ENCODE data around the gene OTUD7B. TPM values are rescaled to one million over a fixed set of nuclear protein-coding genes. Genes with fewer than 3 reads are reported as not detected.
A peak's percentile ranks its signal among the peaks of the same experiment; 100 is the strongest.

The OTUD7B gene
- total and polyA plus RNA-seq, 9 of the 15 experiments (the other 6 are each of a cell fraction or from before 2014, with no cell fraction given): 0.96 to 18.8 (median 7.4) TPM

GRCh38 chr1:149915429-149916192 is 94.9 kb downstream of the OTUD7B start:
- CTCF ChIA-PET (ENCODE audit: low intra/inter-chr PET ratio): no interaction called here
- intact Hi-C loops (cut with micrococcal nuclease): no loop called here
- peak overlapping the region; percentile 50 for H3K4me2 ChIP-seq (ENCODE audit: insufficient read depth, low read length)
- TF ChIP-seq NR2C1 (IDR thresholded peaks at IDR 0.05): peak; percentile 19; the same call in 1 of the 2 replicates
- TF ChIP-seq NR2C1 (tag; IDR thresholded peaks at IDR 0.05): no peak
- TF ChIP-seq TEAD4 (IDR thresholded peaks at IDR 0.05; ENCODE audit: low read length): peak; percentile 62
- no peak for TF ChIP-seq TEAD4 (CRISPR knock-in tag; IDR thresholded peaks at IDR 0.05; ENCODE audit: borderline replicate concordance)
- TF ChIP-seq DPF2 (IDR thresholded peaks at IDR 0.05): peak; percentile 67
- TF ChIP-seq, protein P1, sequence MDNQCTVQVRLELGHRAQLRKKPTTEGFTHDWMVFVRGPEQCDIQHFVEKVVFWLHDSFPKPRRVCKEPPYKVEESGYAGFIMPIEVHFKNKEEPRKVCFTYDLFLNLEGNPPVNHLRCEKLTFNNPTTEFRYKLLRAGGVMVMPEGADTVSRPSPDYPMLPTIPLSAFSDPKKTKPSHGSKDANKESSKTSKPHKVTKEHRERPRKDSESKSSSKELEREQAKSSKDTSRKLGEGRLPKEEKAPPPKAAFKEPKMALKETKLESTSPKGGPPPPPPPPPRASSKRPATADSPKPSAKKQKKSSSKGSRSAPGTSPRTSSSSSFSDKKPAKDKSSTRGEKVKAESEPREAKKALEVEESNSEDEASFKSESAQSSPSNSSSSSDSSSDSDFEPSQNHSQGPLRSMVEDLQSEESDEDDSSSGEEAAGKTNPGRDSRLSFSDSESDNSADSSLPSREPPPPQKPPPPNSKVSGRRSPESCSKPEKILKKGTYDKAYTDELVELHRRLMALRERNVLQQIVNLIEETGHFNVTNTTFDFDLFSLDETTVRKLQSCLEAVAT (IDR thresholded peaks at IDR 0.05): 0 out of 4 replicates have a peak, but pooled peaks of 1 of the 2 experiments have one; percentile 43
- TF ChIP-seq RBM39 (optimal IDR thresholded peaks at IDR 0.05; ENCODE audit: low read depth, low read length): no peak
- TF ChIP-seq, protein P2, sequence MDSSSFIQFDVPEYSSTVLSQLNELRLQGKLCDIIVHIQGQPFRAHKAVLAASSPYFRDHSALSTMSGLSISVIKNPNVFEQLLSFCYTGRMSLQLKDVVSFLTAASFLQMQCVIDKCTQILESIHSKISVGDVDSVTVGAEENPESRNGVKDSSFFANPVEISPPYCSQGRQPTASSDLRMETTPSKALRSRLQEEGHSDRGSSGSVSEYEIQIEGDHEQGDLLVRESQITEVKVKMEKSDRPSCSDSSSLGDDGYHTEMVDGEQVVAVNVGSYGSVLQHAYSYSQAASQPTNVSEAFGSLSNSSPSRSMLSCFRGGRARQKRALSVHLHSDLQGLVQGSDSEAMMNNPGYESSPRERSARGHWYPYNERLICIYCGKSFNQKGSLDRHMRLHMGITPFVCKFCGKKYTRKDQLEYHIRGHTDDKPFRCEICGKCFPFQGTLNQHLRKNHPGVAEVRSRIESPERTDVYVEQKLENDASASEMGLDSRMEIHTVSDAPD (CRISPR knock-in tag; IDR thresholded peaks at IDR 0.05): no peak
- TF ChIP-seq ZNF263 (CRISPR knock-in tag; IDR thresholded peaks at IDR 0.05; ENCODE audit: borderline replicate concordance): 0 out of 2 replicates have a peak, but pooled peaks have one; percentile 60
- TF ChIP-seq ARID3B (CRISPR knock-in tag; IDR thresholded peaks at IDR 0.05; ENCODE audit: borderline replicate concordance): no peak
- TF ChIP-seq, protein P3, sequence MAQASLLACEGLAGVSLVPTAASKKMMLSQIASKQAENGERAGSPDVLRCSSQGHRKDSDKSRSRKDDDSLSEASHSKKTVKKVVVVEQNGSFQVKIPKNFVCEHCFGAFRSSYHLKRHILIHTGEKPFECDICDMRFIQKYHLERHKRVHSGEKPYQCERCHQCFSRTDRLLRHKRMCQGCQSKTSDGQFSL (CRISPR knock-in tag; IDR thresholded peaks at IDR 0.05): 0 out of 2 replicates have a peak, but pooled peaks have one; percentile 28
- TF ChIP-seq, protein P3 (tag; IDR thresholded peaks at IDR 0.05): no peak
- no peak for TF ChIP-seq CC2D1A (IDR thresholded peaks at IDR 0.05)

More at GRCh38 chr1:149915429-149916192, 94.9 kb downstream of the OTUD7B start:
- Histone ChIP-seq H3K9ac (ENCODE audit: insufficient read depth in 1 of 2, low read depth in 2 of 2, low read length in 2 of 2) (peak overlapping the region; percentile 41 to 50; a peak in 3 of 4 replicates), H3K36me3 (ENCODE audit: control insufficient read depth, insufficient read depth, low read length) (no peaks in the 10 kb centered on the region), H3K4me3 (no peak overlapping the region), H2AFZ (ENCODE audit: low read depth, low read length) (peak overlapping the region; percentile 94), H4K20me1 (replicated peaks; ENCODE audit: control insufficient read depth, insufficient read depth, low read length) (no peaks in the 10 kb centered on the region), H3K27me3 (ENCODE audit: control insufficient read depth in 2 of 2, insufficient read depth in 2 of 2, low read length in 2 of 2) (no peaks in the 10 kb centered on the region), H3K9me1 (ENCODE audit: control insufficient read depth, insufficient read depth, low read length) (no peaks in the 10 kb centered on the region), H3K27ac (ENCODE audit: extremely low read depth, low read depth, low read length) (peak overlapping the region; percentile 73), H3K9me3 (replicated peaks; ENCODE audit: control insufficient read depth, insufficient read depth, low read depth, low read length) (no peaks in the 10 kb centered on the region), H3K4me1 (replicated peaks in 1 of 2; ENCODE audit: control insufficient read depth in 2 of 2, insufficient read depth in 2 of 2, low read length in 2 of 2) (peaks cover 15 to 26% of the 10 kb centered on the region in 2 experiments), H3K79me2 (ENCODE audit: control insufficient read depth, insufficient read depth, low read length) (no peaks in the 10 kb centered on the region)
- ATAC-seq: peak; percentile 71
- in situ Hi-C loops (cut with MboI): no loop called here
- DNase-seq (ENCODE audit: extremely low read depth in 1 of 4, low spot score in 3 of 4): peak; percentile 39 to 81 (median 52)
- POLR2A ChIA-PET: interaction anchor here (0.8 to 3.3 kb wide), 5 partner anchors 9 to 28 kb away, joined by 3 to 31 read pairs (median 5); a partner anchor contains a TSS
- 37% methylated on average over 11 of the region's 11 CpGs for WGBS (ENCODE audit: insufficient coverage, low coverage, missing lambda C conversion rate)
- peak; percentile 86 for FAIRE-seq
- no TSS peak for BruUV-seq (replicated peaks)

Measured in K562 (cell line).